NOMO-1 treated with dmso at 0.1 percent for 144 hours (cell line): ENCODE data around the gene WRAP73.

Source experiments
- DNase-seq: peaks from one replicate; lab custom pipeline; 2025; ENCODE audit not compliant: unreplicated experiment; lab: John Stamatoyannopoulos, UW

The WRAP73 gene

DNA sequence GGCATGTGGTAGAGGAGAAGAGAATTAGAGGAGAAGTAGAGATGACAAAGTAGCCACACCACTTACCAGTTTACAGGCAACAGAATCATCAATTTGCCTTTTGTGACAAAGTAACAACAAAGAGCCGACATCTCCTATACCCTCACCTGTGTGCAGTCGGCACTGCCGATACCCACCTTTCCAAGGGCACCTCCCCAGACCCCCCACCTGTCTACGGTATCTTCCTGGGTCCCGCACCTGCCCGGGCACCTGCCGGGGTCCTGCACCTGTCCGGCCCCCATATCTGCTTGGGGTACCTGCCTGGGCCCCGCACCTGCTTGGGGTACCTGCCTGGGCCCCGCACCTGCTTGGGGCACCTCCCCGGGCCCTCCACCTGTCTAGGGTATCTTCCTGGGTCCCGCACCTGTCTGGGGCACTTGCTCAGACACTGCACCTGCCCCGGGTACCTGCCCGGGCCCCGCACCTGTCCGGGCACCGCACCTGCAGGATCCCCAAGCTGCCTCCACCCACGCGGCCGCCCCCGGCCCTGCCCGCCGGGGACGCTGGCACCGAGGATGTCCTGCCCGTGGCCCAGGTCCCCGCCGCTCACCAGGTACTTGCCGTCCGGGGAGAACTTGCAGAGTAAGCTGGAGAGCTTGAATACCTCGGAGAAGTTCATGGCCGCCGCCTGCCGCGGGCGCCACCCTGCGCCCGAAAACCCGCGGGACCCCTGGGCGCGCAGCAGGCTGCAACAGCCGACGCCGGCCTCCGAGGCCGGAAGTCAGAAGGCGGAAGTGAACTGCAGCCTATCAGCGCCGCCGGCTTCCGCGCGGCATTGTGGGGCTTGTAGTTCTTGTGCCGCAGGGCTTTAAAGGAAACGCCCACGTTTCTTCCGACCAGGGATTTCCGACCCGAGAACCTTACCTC, at the start of gene WRAP73:
Gene WRAP73, minus strand, starts transcription at position 762 of the 906 bp plus-strand sequence. Its CDS starts 104 bp downstream, at position 658.
- peak; percentile 88 for DNase-seq

- DNase-seq: no peak
These were observed 49.7 kb upstream of the WRAP73 start for GRCh38 chr1:3699596-3699995.

GRCh38 chr1:3698660-3699408, 48.9 kb upstream of the WRAP73 start:
- DNase-seq: no peak

- no peak for DNase-seq
These were observed 47.9 kb upstream of the WRAP73 start for GRCh38 chr1:3697810-3698209.

- DNase-seq: no peak
These were observed 47.2 kb upstream of the WRAP73 start for GRCh38 chr1:3697104-3697503.

DNA sequence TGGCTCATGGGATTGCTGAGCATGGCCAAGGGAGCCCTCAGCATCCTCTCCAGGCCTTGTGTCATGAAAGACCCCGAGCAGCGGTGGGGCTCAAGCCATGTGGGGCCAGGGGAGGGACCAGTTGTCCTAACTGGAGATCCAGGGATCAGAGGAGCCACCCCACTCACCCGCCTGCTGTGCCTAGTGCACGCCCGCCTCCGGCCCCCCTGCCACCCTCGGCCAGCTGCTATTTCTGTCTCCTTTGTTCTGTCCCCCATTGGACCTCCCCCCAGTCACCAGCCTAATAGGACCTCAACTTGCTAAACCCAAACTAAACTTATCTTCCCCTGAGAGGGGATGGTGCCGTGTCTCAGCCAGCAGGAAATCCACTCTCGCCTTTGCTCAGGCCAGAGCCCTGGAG, 46.8 kb upstream of the WRAP73 start:
- no peak for DNase-seq

- DNase-seq: no peak
These were observed 45.7 kb upstream of the WRAP73 start for GRCh38 chr1:3695326-3696217.

DNA sequence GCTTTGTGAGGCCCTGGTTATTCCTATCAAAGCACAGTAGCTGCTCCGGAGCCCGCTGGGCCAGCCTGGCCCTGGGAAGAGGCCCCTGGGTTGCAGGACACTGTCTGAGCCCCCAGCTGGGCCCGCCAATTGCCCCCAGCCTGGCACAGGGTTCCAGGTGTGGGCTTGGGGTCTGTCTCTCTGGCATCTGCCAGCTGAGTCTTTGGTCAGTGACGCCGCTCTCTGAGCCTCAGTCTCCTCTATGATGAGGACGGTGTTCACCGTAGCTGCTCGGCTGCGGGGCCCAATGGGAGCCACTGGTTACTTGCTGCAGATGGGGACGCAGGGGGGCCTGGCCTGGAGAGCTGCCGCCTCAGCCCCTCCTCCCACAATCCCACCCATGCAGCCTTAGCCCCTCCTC, 43.4 kb upstream of the WRAP73 start:
- DNase-seq: no peak

DNA sequence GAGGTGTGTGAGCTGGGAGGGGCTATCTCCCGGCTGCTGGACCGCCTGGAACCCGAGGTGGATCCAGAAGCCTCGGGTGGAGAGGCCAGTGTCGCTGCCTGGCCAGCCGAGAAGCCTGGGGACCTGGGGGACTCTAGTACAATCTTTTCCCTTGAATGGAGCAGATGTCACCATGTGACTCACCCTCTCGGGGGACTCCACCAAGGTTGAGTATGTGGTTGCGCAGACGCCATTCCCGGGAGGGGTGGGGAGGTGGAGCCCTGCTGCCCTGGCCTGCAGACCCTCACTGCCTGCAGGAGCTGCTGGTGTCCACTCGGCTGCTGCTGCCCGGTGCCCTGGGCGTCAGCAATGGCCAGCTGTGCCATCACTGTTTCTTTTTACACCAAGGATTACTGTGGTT, 42.7 kb upstream of the WRAP73 start:
- no peak for DNase-seq

GRCh38 chr1:3691421-3692204, 41.7 kb upstream of the WRAP73 start:
- no peak for DNase-seq

DNA sequence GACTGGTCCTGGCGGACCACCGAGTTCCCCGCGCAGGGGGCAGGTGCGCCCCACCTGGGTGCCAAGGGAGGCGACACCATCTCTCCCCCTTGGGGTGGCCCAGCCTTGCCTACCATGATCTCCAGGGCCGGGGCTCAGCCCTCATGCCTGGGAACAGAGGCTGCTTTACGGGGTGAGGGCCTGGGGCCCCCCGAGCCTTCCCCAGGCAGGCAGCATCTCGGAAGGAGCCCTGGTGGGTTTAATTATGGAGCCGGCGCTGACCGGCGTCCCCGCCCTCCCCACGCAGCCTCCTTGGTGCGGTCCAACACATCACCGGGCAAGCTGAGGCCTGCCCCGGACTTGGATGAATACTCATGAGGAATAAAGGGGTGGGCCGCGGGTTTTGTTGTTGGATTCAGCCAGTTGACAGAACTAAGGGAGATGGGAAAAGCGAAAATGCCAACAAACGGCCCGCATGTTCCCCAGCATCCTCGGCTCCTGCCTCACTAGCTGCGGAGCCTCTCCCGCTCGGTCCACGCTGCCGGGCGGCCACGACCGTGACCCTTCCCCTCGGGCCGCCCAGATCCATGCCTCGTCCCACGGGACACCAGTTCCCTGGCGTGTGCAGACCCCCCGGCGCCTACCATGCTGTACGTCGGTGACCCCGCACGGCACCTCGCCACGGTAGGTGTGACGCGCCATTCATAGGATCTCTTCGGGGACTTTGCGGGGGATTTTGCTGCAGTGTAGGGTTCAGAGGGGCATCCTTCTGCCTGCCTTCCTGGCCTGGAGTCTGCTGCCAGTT, 40.6 kb upstream of the WRAP73 start:
- DNase-seq: no peak

- DNase-seq: no peak
These were observed 39.3 kb upstream of the WRAP73 start for GRCh38 chr1:3689138-3689750.

- DNase-seq: no peak
These were observed 38.6 kb upstream of the WRAP73 start for GRCh38 chr1:3688356-3689137.

GRCh38 chr1:3687504-3687903, 37.6 kb upstream of the WRAP73 start:
- DNase-seq: no peak

- DNase-seq: no peak
These were observed 36.0 kb upstream of the WRAP73 start for GRCh38 chr1:3685906-3686305.

DNA sequence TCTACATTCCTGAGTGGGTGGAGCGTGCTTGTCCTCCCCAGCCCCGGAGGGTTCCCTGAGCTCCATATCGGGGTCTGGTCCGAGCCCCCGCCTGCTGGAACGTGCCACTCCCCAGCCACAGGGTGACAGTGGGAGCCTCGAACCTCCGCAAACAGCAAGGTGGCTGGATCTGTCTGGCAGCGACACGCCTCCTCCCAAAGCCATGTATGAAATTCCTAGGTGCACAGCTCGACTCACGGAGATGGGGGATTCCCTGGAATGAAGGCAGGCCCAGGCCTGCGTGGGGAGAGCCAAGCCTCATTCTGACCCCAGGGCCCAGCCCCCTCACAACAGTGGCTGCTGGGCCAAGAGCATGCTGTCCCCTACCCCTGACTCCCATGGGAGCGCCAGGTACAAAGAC, 35.3 kb upstream of the WRAP73 start:
- DNase-seq: no peak

- no peak for DNase-seq
These were observed 34.1 kb upstream of the WRAP73 start for GRCh38 chr1:3683992-3684391.

- DNase-seq: no peak
These were observed 33.3 kb upstream of the WRAP73 start for GRCh38 chr1:3683197-3683596.
